ENCODE results near the gene KHDRBS1. TPM values are rescaled to one million over a fixed set of nuclear protein-coding genes. Genes with fewer than 3 reads are reported as not detected.

Gene KHDRBS1
- total and polyA plus RNA-seq, 9 of the 15 experiments (the other 6 are each of a cell fraction or from before 2014, with no cell fraction given), result 48.4 to 257 (median 114) TPM

DNA sequence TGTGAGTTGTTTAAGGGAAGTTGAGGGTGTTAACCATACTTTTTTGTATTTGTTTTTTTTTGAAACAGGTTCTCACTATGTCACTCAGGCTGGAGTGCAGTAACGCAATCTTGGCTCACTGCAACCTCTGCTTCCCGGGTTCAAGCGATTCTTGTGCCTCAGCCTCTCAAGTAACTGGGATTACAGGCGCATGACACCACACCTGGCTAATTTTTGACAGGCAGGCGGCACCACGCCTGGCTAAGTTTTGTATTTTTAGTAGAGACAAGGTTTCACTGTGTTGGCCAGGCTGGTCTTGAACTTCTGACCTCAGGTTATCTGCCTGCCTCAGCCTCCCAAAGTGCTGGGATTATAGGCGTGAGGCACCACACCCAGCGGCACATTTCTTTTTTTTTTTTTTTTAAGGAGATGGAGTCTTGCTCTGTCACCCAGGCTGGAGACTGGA lies 7.9 kb downstream of the KHDRBS1 start (continued):
- TF ChIP-seq CXXC5 (CRISPR knock-in tag; IDR thresholded peaks at IDR 0.05), result peak; percentile 79
- peak in 1 of 2 experiments; percentile 65; a peak in 1 of 3 replicates for TF ChIP-seq CBX3 (IDR thresholded peaks at IDR 0.05; ENCODE audit: borderline replicate concordance in 1 of 2, low read length in 2 of 2)
- TF ChIP-seq ZBTB2 (IDR thresholded peaks at IDR 0.05), result 0 out of 2 replicates have a peak, but pooled peaks have one; percentile 55
- peak; percentile 24; the same call in 1 of the 2 replicates for TF ChIP-seq DMBX1 (CRISPR knock-in tag; IDR thresholded peaks at IDR 0.05; ENCODE audit: borderline replicate concordance)
- peak; percentile 45; the same call in 1 of the 2 replicates for TF ChIP-seq EP300 (IDR thresholded peaks at IDR 0.05; ENCODE audit: low read length)
- 0 out of 2 replicates have a peak, but pooled peaks have one; percentile 55 for TF ChIP-seq NKRF (IDR thresholded peaks at IDR 0.05; ENCODE audit: borderline replicate concordance)
- 0 out of 2 replicates have a peak, but pooled peaks have one; percentile 21 for TF ChIP-seq MXI1 (IDR thresholded peaks at IDR 0.05; ENCODE audit: low read depth, low read length)
- TF ChIP-seq SMARCC2 (IDR thresholded peaks at IDR 0.05; ENCODE audit: low read depth), result peak; percentile 53; the same call in 1 of the 2 replicates
- peak; percentile 56; the same call in 1 of the 2 replicates for TF ChIP-seq KLF16 (IDR thresholded peaks at IDR 0.05)
- TF ChIP-seq NFIC (IDR thresholded peaks at IDR 0.05), result peak; percentile 57
- TF ChIP-seq BCOR (IDR thresholded peaks at IDR 0.05), result peak; percentile 93
- peak; percentile 70; the same call in 1 of the 2 replicates for TF ChIP-seq ADNP (tag; IDR thresholded peaks at IDR 0.05)
- peak; percentile 28; the same call in 1 of the 2 replicates for TF ChIP-seq CREM (IDR thresholded peaks at IDR 0.05; ENCODE audit: low read depth)
- peak; percentile 52 for TF ChIP-seq GATA2 (CRISPR knock-in tag; IDR thresholded peaks at IDR 0.05)
- TF ChIP-seq PKNOX1 (IDR thresholded peaks at IDR 0.05), result peak; percentile 88
- peak; percentile 39; the same call in 1 of the 2 replicates for TF ChIP-seq STAT5A (IDR thresholded peaks at IDR 0.05; ENCODE audit: borderline replicate concordance, low read length)
- TF ChIP-seq TAL1 (IDR thresholded peaks at IDR 0.05), result peak; percentile 77; the same call in 1 of the 2 replicates
- TF ChIP-seq L3MBTL2 (IDR thresholded peaks at IDR 0.05), result 0 out of 2 replicates have a peak, but pooled peaks have one; percentile 22
- TF ChIP-seq NCOR1 (IDR thresholded peaks at IDR 0.05), result peak; percentile 85
- 0 out of 2 replicates have a peak, but pooled peaks have one; percentile 24 for TF ChIP-seq MAX (CRISPR knock-in tag; IDR thresholded peaks at IDR 0.05)
- peak; percentile 74; the same call in 1 of the 2 replicates for TF ChIP-seq TRIM28 (IDR thresholded peaks at IDR 0.05)
- TF ChIP-seq RAD21 (CRISPR knock-in tag; conservative IDR thresholded peaks at IDR 0.05 in 1 of 2, IDR thresholded peaks at IDR 0.05 in 1 of 2), result 0 out of 4 replicates have a peak, but pooled peaks of 1 of the 2 experiments have one; percentile 10
- TF ChIP-seq KLF1 (tag; IDR thresholded peaks at IDR 0.05), result peak; percentile 74; the same call in 1 of the 2 replicates
- peak; percentile 75 for TF ChIP-seq PHB2 (IDR thresholded peaks at IDR 0.05; ENCODE audit: low read depth)
- TF ChIP-seq, protein P1, sequence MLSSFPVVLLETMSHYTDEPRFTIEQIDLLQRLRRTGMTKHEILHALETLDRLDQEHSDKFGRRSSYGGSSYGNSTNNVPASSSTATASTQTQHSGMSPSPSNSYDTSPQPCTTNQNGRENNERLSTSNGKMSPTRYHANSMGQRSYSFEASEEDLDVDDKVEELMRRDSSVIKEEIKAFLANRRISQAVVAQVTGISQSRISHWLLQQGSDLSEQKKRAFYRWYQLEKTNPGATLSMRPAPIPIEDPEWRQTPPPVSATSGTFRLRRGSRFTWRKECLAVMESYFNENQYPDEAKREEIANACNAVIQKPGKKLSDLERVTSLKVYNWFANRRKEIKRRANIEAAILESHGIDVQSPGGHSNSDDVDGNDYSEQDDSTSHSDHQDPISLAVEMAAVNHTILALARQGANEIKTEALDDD (IDR thresholded peaks at IDR 0.05), result peak; percentile 57; the same call in 1 of the 2 replicates

Data from K562 (cell line).